Activated T-cell treated with anti-CD3 and anti-CD28 coated beads, Interleukin-2, amount 50 U/mL, for 4 hours (primary cell): ENCODE measurements around the gene COX4I2. TPM values are rescaled to one million over a fixed set of nuclear protein-coding genes. Genes with fewer than 3 reads are reported as not detected.
"Not testable (repeated sequence)": the region's sequence is repeated elsewhere in the genome, so short reads cannot be mapped to it uniquely, and the experiment has no call there.

Experiments
- ATAC-seq, 2 donors: fragments of 200-7000 bp; cut with Tn5 transposase; one replicate each; pipeline ENCODE4 v1.10.0; 2021
- DNase-seq: peaks from one replicate; pipeline ENCODE4 v3.0.0-alpha.2; 2020
- H3K27me3 Mint-ChIP-seq: one replicate; pipeline ENCODE4 v1.8.0; 2021; ENCODE audit warnings: low read depth, mixed read lengths
- H3K36me3 Mint-ChIP-seq: one replicate; pipeline ENCODE4 v1.8.0; 2022; ENCODE audit warnings: mixed read lengths; ENCODE audit not compliant: insufficient read depth
- H3K4me1 Mint-ChIP-seq: one replicate; pipeline ENCODE4 v1.8.0; 2021; ENCODE audit warnings: low read depth, mixed read lengths
- H3K4me3 Mint-ChIP-seq: one replicate; pipeline ENCODE4 v1.8.0; 2021; ENCODE audit warnings: mild to moderate bottlenecking, moderate library complexity, mixed read lengths
- H3K9me3 Mint-ChIP-seq: one replicate; pipeline ENCODE4 v1.8.0; 2021; ENCODE audit warnings: mixed read lengths
- total RNA-seq, 3 donors: library from RNA; stranded (reverse); gene quantifications; one replicate each; pipeline ENCODE4 v1.2.1, GENCODE V29; 2021

Gene COX4I2
- total RNA-seq, 3 donors from 2014 or later: not detected

DNA sequence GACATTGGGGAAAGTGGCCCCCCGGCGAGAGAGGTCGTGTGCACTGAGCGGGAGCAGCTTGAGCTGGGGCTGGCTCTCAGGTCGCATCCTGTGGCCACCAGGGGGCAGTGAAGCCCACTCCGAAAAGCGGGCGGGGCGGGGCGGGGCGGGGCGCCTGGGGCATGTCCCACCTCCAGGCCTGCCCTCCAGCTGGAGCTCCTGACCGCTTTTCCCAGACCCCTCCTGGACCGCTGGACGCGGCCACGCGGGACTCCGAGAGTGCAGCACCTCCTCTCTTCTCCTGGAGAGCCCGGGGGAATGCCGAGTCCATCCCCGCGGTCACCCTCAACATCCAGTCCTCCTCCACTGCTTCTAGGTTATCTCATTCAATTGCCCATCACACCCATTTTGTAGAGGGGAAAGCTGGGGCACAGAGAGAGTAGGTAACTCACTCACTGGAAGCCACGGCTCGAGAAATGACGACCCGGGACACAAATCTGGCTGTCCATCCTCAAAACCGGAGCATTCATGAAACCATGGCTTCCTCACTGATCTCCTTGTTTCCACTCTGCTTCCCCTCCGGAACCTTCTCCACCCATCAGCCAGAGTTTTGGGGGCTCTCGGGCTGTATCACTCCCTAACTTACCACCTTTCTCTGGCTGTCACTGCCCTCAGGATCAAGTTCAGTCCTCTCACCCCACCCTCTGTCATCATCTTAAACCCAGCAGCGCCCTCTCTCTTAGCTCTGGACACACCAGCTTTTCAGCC lies 24.1 kb downstream of the COX4I2 start:
- Mint-ChIP-seq H3K4me1 (peaks cover 42% of the 10 kb centered on the region), H3K27me3 (no peaks in the 10 kb centered on the region), H3K4me3 (peak overlapping the region; percentile 74), H3K9me3 (no peaks in the 10 kb centered on the region), H3K36me3 (peaks cover 18% of the 10 kb centered on the region)
- DNase-seq: peak; percentile 80
- peak; percentile 81 to 84 for ATAC-seq

DNA sequence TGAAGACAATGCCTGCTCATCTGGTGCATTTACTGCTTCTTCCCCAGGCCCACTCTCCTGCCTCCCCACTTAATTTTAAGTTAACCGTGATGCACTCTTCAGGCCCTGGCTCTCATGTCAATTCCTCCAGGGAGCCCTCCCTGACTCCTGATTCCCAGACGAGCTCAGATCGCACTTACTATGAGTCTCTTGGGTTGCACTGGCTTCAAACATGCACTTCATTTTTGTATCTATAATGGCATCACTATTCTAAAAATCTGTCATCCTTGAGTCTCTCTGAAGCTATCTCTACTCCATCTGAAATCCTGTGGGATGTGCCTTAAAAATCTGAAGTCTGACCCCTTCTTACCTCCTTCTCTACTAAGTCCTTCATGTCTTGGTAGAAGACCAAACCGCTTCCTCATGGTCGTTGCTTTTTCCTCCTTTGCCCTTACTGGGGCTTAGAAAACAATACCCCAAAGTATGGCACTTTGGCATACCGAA lies 24.7 kb downstream of the COX4I2 start:
- H3K36me3 Mint-ChIP-seq: peaks cover 21% of the 10 kb centered on the region
- no peaks in the 10 kb centered on the region for H3K9me3 Mint-ChIP-seq
- ATAC-seq (no peak), DNase-seq (no peak)
- peaks cover 46% of the 10 kb centered on the region for H3K4me1 Mint-ChIP-seq
- H3K4me3 Mint-ChIP-seq: peak overlapping the region; percentile 74
- no peaks in the 10 kb centered on the region for H3K27me3 Mint-ChIP-seq

DNA sequence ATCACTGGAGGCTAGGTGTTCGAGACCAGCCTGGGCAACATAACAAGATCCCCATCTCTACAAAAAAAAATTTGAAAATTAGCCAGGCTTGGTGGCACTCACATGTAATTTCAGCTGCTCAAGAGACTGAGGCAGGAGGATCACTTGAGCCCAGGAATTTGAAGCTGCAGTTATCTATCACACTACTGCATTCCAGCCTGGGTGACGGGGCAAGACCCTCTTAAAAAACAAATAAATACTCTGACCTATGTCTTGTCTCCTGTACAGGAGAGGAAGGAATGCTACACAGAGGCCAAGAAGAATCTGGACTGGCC lies 25.8 kb downstream of the COX4I2 start:
- no peaks in the 10 kb centered on the region for H3K27me3 Mint-ChIP-seq
- DNase-seq (no peak), ATAC-seq (no peak)
- no peak overlapping the region for H3K4me3 Mint-ChIP-seq
- H3K4me1 Mint-ChIP-seq: peaks cover 55% of the 10 kb centered on the region
- H3K36me3 Mint-ChIP-seq: peaks cover 30% of the 10 kb centered on the region
- no peaks in the 10 kb centered on the region for H3K9me3 Mint-ChIP-seq

DNA sequence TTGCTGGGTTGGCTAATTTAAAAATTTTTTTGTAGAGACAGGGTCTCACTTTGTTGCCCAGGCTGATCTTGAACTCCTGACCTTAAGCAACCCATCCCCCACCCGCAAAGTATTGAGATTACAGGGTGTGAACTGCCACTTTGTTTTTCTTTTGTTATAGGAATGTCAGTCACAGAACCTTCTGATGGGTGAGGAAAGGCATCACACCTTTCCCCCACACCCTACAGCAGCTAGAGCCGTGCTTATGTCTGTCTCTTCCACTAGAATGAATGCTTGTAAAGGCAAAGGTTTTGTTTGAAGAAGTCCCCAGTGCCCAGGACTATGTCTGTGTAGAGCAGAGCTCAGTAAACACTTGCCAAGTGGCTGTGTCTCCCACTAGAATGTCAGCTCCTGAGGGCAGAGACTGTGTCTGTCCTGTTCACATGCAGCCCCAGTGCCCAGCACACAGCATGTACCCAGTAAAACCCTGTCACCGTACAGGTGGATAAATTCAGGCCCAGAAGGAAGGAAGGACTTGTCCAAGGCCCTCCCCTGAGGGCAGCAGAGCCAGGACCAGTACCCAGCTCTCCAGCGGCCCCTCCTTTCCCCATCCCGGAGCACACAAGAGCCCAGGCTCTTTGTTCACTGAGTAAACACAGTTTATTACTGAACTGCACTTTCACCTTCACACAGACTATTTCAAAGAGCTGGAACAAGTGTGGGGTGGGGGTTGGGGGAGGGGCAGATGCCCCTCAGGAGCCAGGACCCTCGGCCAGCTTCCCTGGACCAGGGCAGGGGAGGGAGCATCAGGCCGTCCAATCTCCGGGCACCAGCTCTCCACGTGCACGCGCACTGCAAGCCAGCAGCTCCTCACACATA lies 26.4 kb downstream of the COX4I2 start:
- Mint-ChIP-seq H3K9me3 (no peaks in the 10 kb centered on the region), H3K4me3 (no peak overlapping the region), H3K4me1 (peaks cover 55% of the 10 kb centered on the region), H3K36me3 (peaks cover 30% of the 10 kb centered on the region), H3K27me3 (no peaks in the 10 kb centered on the region)
- ATAC-seq: no peak
- no peak for DNase-seq

DNA sequence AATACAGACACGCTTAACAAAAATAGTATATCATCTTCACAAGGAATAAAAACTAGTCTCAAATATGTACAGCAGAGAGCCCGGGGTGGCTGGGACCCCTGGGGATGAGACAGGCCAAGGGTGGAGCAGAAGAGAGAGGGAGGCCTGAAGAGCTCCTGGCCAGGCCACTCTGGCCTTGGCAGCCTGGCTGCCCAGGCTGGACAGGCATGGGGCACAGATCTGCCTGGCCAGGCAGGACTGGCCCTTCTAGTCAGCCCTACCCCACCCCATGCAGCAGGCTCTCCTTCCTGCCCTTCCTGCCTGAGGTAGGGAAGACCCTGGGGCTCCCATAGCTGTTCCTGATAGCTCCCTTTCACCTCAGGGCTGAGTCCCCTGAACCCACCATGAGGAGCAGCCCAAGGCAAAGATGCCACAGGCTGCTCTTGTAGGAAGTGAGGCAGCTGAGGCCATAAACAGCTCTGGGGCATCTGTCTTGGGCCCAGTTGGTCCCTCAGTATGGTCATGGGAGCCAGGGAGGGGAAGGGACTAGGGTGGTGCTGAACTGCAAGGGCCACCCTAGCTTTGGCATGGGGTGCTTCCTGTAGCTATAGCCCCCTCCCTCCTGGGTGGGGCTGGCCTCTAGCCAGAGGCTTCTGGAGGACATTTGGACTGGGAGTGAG lies 27.1 kb downstream of the COX4I2 start:
- H3K27me3 Mint-ChIP-seq: no peaks in the 10 kb centered on the region
- no peaks in the 10 kb centered on the region for H3K9me3 Mint-ChIP-seq
- DNase-seq: no peak
- ATAC-seq: no peak
- peaks cover 37% of the 10 kb centered on the region for H3K36me3 Mint-ChIP-seq
- H3K4me3 Mint-ChIP-seq: no peak overlapping the region
- peaks cover 63% of the 10 kb centered on the region for H3K4me1 Mint-ChIP-seq

DNA sequence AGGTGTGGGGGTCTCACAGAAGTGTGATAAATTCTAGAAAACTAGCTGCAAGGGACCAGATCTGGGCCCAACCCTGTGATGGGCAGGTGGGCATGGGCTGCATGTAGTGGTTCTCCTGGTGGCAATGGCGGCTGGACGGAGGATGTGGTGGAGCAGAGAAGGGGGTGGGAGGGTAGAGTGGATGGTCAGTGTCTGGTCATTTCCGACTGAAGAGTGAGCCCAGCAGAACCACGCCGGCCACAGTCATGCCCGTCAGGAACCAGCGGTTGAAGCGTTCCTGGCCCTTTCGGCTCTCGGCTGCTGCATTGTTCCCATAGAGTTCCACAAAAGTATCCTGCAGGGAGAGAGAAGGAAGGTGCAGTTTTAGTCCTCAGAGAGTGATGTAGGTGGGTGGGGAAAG lies 28.0 kb downstream of the COX4I2 start:
- no peak for ATAC-seq
- peaks cover 40% of the 10 kb centered on the region for H3K36me3 Mint-ChIP-seq
- H3K4me1 Mint-ChIP-seq: peaks cover 63% of the 10 kb centered on the region

DNA sequence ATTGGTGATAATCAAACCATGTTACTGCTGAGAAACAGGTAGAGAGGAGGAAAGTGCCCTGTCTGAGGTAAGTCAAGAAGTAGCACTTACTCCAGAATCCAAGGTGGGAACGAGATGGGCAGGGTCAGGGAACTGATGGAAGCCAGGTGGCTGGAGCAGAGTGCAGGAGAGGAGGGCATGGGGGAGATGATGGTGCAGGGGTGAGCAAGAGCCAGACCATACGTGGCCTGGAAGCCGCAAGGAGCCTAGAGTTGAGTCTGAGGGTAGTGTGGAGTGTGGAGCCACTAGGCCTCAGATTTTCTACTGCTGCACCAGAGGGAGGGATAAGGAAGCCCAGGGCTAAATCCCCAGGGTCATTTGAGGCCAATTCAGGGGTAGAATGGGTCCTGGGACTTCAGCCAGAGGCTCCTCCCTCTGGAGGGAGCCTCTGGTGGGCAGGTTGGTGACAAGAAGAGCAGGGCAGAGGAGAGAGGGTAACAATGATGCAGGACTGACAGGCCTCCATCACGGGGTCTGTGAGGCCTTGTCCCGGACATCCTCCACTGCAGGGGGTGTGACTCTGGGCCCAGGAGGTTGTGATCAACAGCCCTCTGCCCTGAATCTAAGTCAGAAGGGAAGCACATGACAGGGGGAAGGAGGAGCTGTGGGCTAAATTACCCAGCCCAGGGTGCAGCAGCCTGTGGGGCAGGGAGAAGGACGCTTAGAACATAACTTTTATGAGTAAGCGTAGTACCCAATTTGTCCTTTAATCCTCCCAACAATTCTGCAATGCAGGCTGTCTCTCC lies 28.7 kb downstream of the COX4I2 start:
- ATAC-seq: peak in 1 of 2 donors; percentile 29
- DNase-seq: no peak
- H3K36me3 Mint-ChIP-seq: peaks cover 41% of the 10 kb centered on the region
- no peaks in the 10 kb centered on the region for H3K9me3 Mint-ChIP-seq
- H3K4me3 Mint-ChIP-seq: no peak overlapping the region
- H3K27me3 Mint-ChIP-seq: no peaks in the 10 kb centered on the region
- peaks cover 62% of the 10 kb centered on the region for H3K4me1 Mint-ChIP-seq

More for the DNA sequence above, 28.0 kb downstream of the COX4I2 start:
- H3K9me3 Mint-ChIP-seq: no peaks in the 10 kb centered on the region
- no peak for DNase-seq
- H3K4me3 Mint-ChIP-seq: no peak overlapping the region
- no peaks in the 10 kb centered on the region for H3K27me3 Mint-ChIP-seq

DNA sequence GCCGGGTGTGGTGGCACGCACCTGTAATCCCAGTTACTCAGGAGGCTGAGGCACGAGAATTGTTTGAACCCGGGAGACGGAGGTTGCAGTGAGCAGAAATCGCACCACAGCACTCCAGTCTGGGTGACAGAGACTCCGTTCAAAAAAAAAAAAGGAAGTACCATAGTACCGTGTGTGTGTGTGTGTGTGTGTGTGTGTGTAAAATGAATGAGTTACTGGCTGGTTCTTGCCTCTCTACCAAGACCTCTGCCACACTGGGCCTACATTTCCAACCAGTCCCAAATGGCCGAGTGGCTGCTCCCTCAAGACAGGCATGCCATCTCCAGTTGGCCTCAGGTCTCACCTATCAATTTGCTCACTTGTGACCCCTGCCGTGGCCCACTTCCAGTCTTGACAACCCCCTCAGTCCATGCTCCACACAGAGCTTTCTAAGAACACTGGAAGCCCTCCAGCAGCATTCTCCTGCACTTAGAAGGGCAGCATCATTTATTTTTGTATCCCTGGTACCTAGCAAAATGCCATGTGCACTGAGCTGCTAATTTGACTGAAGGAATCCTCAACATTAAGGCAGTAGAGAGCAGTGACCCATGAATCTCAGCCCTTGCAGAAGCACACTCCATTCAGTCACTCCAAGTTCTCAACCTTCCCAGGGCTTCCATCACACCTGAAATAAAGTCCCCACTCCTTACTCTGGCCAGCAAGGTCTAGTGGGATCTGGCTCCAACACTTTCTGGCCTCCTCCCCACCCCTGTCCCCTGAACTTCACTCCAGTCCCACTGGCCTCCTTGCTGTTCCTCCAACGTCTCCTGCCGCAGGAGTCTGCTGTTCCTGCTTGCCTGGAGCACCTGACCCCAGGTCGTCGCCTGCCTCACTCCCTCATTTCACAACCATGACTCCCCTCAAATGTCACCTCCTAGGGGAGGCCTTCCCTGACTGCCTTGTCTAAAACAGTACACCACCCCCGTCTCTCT lies 29.9 kb downstream of the COX4I2 start:
- H3K4me3 Mint-ChIP-seq: no peak overlapping the region
- H3K36me3 Mint-ChIP-seq: peaks cover 43% of the 10 kb centered on the region
- ATAC-seq (no peak), DNase-seq (no peak)
- no peaks in the 10 kb centered on the region for H3K9me3 Mint-ChIP-seq
- peaks cover 58% of the 10 kb centered on the region for H3K4me1 Mint-ChIP-seq
- no peaks in the 10 kb centered on the region for H3K27me3 Mint-ChIP-seq

DNA sequence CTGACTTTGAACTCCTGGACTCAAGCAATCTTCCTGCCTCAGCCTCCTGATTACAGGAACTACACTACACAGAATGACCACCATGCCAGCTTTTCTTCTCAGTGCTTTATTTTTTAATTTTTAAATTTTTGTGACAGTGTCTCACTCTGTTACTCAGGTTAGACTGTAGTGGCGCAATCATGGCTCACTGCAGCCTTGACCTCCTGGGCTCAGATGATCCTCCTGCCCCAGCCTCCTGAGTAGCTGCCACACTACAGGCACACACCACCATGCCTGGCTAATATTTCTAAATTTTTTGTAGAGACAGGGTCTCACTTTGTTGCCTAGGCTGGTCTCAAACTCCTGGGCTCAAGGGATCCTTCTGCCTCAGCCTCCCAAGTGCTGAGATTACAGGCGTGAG lies 31.2 kb downstream of the COX4I2 start:
- not testable (repeated sequence) for H3K9me3 Mint-ChIP-seq, H3K4me3 Mint-ChIP-seq, H3K27me3 Mint-ChIP-seq, DNase-seq, ATAC-seq
- Mint-ChIP-seq H3K4me1 (peaks cover 57% of the 10 kb centered on the region), H3K36me3 (peaks cover 41% of the 10 kb centered on the region)

DNA sequence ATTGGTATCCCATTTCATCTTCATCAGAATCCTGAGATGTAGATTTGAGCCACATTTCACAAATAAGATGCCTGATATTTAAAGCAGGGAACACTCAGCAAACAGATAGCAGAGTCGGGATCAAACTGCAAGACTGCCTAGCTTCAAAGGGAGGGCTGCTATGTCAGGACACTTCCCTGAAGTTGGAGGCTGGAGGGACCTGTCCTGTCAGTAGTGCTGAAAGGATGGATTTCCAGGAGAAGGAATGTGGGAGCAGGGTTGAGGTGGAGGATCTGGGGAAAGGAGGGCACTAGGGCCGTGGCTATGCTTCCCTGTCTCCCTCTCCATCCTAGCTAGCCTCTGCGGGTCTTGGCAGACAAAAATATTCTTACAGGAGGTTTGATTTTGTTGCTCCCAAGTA lies 32.2 kb downstream of the COX4I2 start:
- Mint-ChIP-seq H3K4me3 (no peak overlapping the region), H3K27me3 (no peaks in the 10 kb centered on the region), H3K4me1 (peaks cover 62% of the 10 kb centered on the region), H3K9me3 (no peaks in the 10 kb centered on the region), H3K36me3 (peaks cover 37% of the 10 kb centered on the region)
- ATAC-seq (no peak), DNase-seq (no peak)

DNA sequence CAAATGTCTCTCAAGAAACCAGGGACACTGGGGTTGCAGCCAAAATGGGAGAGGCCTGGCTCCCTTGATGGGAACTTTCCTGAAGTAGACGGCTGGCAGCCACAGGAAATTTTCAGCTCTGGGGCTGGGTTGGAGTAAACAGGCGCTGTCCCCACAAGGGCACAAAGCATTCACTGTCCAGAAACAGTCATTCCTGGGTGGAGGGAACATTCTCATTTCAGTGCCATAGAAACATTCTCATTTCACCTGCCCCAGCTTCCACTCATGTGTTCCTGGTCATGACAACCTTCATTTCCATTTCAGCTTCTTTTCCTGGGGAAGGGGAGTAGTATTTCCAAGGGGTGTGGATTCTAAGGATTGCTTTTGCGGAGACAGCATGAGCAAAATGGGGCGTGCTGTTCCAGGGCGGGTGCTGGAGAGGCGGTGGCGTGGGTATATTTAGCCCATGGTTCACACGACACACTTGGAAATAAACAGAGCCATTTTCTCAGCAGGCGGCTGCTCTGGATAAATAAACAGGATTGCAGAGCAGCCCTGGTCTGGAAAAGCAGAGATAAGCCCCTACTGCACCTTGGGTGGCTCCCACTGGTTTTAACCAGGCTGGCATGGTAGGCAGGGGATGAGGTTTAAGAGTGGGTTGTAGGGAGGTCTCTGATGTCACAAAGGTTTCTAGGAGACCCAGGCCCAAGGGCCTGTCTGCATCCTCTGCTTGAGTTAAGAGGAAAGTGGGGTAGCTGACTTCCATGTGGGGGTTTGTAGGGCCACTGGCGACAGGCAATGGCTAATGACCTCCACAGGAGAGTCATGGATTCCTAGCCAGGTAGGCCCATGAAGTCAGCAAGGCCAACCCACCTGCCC lies 32.9 kb downstream of the COX4I2 start:
- peaks cover 37% of the 10 kb centered on the region for H3K36me3 Mint-ChIP-seq

DNA sequence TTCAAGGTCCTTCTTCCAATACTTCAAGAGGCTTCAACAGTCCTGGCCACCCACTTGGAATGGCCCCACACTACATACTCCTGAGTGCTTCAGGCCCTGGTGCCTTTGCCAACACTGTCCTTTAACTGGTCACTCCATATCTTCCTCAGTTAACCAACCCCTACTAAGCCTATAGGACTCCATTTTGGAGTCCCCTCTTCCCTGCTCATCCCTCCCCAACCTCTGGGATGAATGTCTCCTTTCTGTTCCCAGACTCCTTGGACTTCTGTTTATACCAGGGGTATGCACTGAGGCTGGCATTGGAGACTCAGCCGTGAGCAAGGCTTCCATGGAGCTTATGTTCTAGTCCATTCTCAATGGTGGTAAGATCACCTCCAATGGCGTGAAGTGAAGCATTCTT lies 33.6 kb downstream of the COX4I2 start:
- Mint-ChIP-seq H3K36me3 (peaks cover 34% of the 10 kb centered on the region), H3K4me1 (peaks cover 67% of the 10 kb centered on the region), H3K9me3 (no peaks in the 10 kb centered on the region), H3K4me3 (no peak overlapping the region), H3K27me3 (no peaks in the 10 kb centered on the region)
- DNase-seq: no peak
- ATAC-seq: no peak

More for the DNA sequence above, 32.9 kb downstream of the COX4I2 start:
- no peaks in the 10 kb centered on the region for H3K9me3 Mint-ChIP-seq
- H3K4me1 Mint-ChIP-seq: peaks cover 65% of the 10 kb centered on the region
- DNase-seq (no peak), ATAC-seq (no peak)
- H3K27me3 Mint-ChIP-seq: no peaks in the 10 kb centered on the region
- no peak overlapping the region for H3K4me3 Mint-ChIP-seq
